ENCODE results near the gene SASH3.

Gene SASH3

GRCh38 chrX:129840344-129840743, 60.6 kb downstream of the SASH3 start:
- no peak overlapping the region for H3K4me3 ChIP-seq (ENCODE audit: low read depth, low read length)
- ChIA-PET POLR2A (no interaction called here), CTCF (no interaction called here)
- H3K4me1 ChIP-seq (ENCODE audit: control insufficient read depth, insufficient read depth, low read length): no peaks in the 10 kb centered on the region
- peaks cover 0 to 32% of the 10 kb centered on the region in 2 experiments for H3K36me3 ChIP-seq (ENCODE audit: control insufficient read depth in 2 of 2, insufficient read depth in 1 of 2, low read length in 2 of 2)
- H3K9me3 ChIP-seq (ENCODE audit: control insufficient read depth, insufficient read depth, low read depth, low read length): no peaks in the 10 kb centered on the region
- no peak for TF ChIP-seq ZNF747 (tag by site-specific recombination; IDR thresholded peaks at IDR 0.05)
- no peak for TF ChIP-seq BCL6B (tag by site-specific recombination; IDR thresholded peaks at IDR 0.05)
- TF ChIP-seq REST (tag by site-specific recombination; IDR thresholded peaks at IDR 0.05): no peak
- TF ChIP-seq ZNF426 (tag by site-specific recombination; IDR thresholded peaks at IDR 0.05): no peak
- TF ChIP-seq HOXD13 (CRISPR knock-in tag; IDR thresholded peaks at IDR 0.05; ENCODE audit: borderline replicate concordance): no peak
- no peak for TF ChIP-seq ZNF133 (tag by site-specific recombination; IDR thresholded peaks at IDR 0.05)
- H3K27ac ChIP-seq (ENCODE audit: extremely low read depth, low read depth, low read length): no peak overlapping the region

GRCh38 chrX:129842510-129843208, 62.9 kb downstream of the SASH3 start:
- Histone ChIP-seq H3K36me3 (ENCODE audit: control insufficient read depth in 2 of 2, insufficient read depth in 1 of 2, low read length in 2 of 2) (peaks cover 0 to 24% of the 10 kb centered on the region in 2 experiments), H3K27ac (ENCODE audit: extremely low read depth, low read depth, low read length) (peak overlapping the region; percentile 49; the same call in 1 of the 2 replicates), H3K4me1 (ENCODE audit: control insufficient read depth, insufficient read depth, low read length) (no peaks in the 10 kb centered on the region), H3K9me3 (ENCODE audit: control insufficient read depth, insufficient read depth, low read depth, low read length) (no peaks in the 10 kb centered on the region), H3K4me3 (ENCODE audit: low read depth, low read length) (peak overlapping the region; percentile 51)
- POLR2A ChIA-PET: no interaction called here
- CTCF ChIA-PET: no interaction called here
- TF ChIP-seq ZBTB20 (tag by site-specific recombination; IDR thresholded peaks at IDR 0.05) (0 out of 2 replicates have a peak, but pooled peaks have one; percentile 16), ZNF2 (tag by site-specific recombination; IDR thresholded peaks at IDR 0.05) (no peak), ZNF175 (tag by site-specific recombination; IDR thresholded peaks at IDR 0.05) (no peak), ZNF501 (tag by site-specific recombination; IDR thresholded peaks at IDR 0.05) (no peak), HOXD13 (CRISPR knock-in tag; IDR thresholded peaks at IDR 0.05; ENCODE audit: borderline replicate concordance) (no peak), ZEB2 (tag by site-specific recombination; IDR thresholded peaks at IDR 0.05) (0 out of 2 replicates have a peak, but pooled peaks have one; percentile 19), ZNF623 (tag by site-specific recombination; IDR thresholded peaks at IDR 0.05) (no peak), BCL11A (tag by site-specific recombination; IDR thresholded peaks at IDR 0.05; ENCODE audit: low read depth) (no peak), ZBTB7A (tag by site-specific recombination; IDR thresholded peaks at IDR 0.05; ENCODE audit: low read depth) (0 out of 2 replicates have a peak, but pooled peaks have one; percentile 16), WT1 (tag by site-specific recombination; IDR thresholded peaks at IDR 0.05) (no peak), ZNF544 (tag by site-specific recombination; IDR thresholded peaks at IDR 0.05) (no peak), OSR2 (tag by site-specific recombination; IDR thresholded peaks at IDR 0.05) (no peak), ZNF302 (tag by site-specific recombination; IDR thresholded peaks at IDR 0.05; ENCODE audit: low read depth) (no peak), ZNF792 (tag by site-specific recombination; IDR thresholded peaks at IDR 0.05) (no peak), ZNF658 (tag by site-specific recombination; IDR thresholded peaks at IDR 0.05) (no peak), ZSCAN18 (tag by site-specific recombination; IDR thresholded peaks at IDR 0.05) (no peak), ZNF510 (tag by site-specific recombination; IDR thresholded peaks at IDR 0.05; ENCODE audit: insufficient replicate concordance) (no peak), ZIC2 (tag by site-specific recombination; IDR thresholded peaks at IDR 0.05) (0 out of 2 replicates have a peak, but pooled peaks have one; percentile 5), GLI4 (tag by site-specific recombination; IDR thresholded peaks at IDR 0.05) (no peak), ZNF571 (tag by site-specific recombination; IDR thresholded peaks at IDR 0.05) (no peak), ZNF366 (tag by site-specific recombination; conservative IDR thresholded peaks at IDR 0.05) (peak; percentile 30; the same call in 1 of the 2 replicates), ZNF341 (tag by site-specific recombination; IDR thresholded peaks at IDR 0.05; ENCODE audit: low read depth) (peak; percentile 49; the same call in 1 of the 2 replicates), ZNF112 (tag by site-specific recombination; IDR thresholded peaks at IDR 0.05) (no peak), KLF16 (tag by site-specific recombination; IDR thresholded peaks at IDR 0.05) (no peak), RBAK (tag by site-specific recombination; IDR thresholded peaks at IDR 0.05) (no peak), SP7 (tag by site-specific recombination; IDR thresholded peaks at IDR 0.05) (no peak)

Measured in HEK293 (cell line).